ENCODE data around the gene INSYN2A. TPM values are rescaled to one million over a fixed set of nuclear protein-coding genes. Genes with fewer than 3 reads are reported as not detected.

The INSYN2A gene
- total and polyA plus RNA-seq, 4 donors, result 0.54 TPM; not detected in 3

GRCh38 chr10:127168261-127168660 lies 28.1 kb downstream of the INSYN2A start:
- Histone ChIP-seq H3K27ac (ENCODE audit: low read depth in 1 of 2, low read length in 2 of 2) (no peak overlapping the region), H3K4me3 (ENCODE audit: low read depth in 1 of 3, low read length in 3 of 3) (no peak overlapping the region), H3K9me3 (ENCODE audit: control insufficient read depth in 4 of 4, low read length in 3 of 4) (no peaks in the 10 kb centered on the region), H3K9ac (ENCODE audit: low read depth in 1 of 2, low read length in 2 of 2) (no peak overlapping the region), H3K36me3 (ENCODE audit: control insufficient read depth in 4 of 4, insufficient read depth in 3 of 4, low read depth in 1 of 4, low read length in 3 of 4) (no peaks in the 10 kb centered on the region), H3K4me1 (ENCODE audit: control insufficient read depth in 4 of 4, insufficient read depth in 4 of 4, low read length in 3 of 4) (no peaks in the 10 kb centered on the region), H3K27me3 (ENCODE audit: control insufficient read depth in 4 of 4, insufficient read depth in 4 of 4, low read length in 3 of 4) (no peaks in the 10 kb centered on the region)
- DNase-seq (ENCODE audit: low spot score), result no peak
- TF ChIP-seq RXRA (IDR thresholded peaks at IDR 0.05) (no peak), NR2F2 (IDR thresholded peaks at IDR 0.05) (no peak), EGR1 (IDR thresholded peaks at IDR 0.05; ENCODE audit: low read depth in 2 of 2) (no peak), GABPA (IDR thresholded peaks at IDR 0.05 in 1 of 2, conservative IDR thresholded peaks at IDR 0.05 in 1 of 2) (no peak), YY1 (IDR thresholded peaks at IDR 0.05) (no peak), FOXA1 (IDR thresholded peaks at IDR 0.05) (no peak), TAF1 (conservative IDR thresholded peaks at IDR 0.05) (no peak), HNF4A (conservative IDR thresholded peaks at IDR 0.05) (no peak), FOXA2 (IDR thresholded peaks at IDR 0.05) (no peak), ATF3 (IDR thresholded peaks at IDR 0.05) (no peak), HNF4G (IDR thresholded peaks at IDR 0.05) (no peak), MAX (IDR thresholded peaks at IDR 0.05) (no peak)
- TF ChIP-seq, protein P1, sequence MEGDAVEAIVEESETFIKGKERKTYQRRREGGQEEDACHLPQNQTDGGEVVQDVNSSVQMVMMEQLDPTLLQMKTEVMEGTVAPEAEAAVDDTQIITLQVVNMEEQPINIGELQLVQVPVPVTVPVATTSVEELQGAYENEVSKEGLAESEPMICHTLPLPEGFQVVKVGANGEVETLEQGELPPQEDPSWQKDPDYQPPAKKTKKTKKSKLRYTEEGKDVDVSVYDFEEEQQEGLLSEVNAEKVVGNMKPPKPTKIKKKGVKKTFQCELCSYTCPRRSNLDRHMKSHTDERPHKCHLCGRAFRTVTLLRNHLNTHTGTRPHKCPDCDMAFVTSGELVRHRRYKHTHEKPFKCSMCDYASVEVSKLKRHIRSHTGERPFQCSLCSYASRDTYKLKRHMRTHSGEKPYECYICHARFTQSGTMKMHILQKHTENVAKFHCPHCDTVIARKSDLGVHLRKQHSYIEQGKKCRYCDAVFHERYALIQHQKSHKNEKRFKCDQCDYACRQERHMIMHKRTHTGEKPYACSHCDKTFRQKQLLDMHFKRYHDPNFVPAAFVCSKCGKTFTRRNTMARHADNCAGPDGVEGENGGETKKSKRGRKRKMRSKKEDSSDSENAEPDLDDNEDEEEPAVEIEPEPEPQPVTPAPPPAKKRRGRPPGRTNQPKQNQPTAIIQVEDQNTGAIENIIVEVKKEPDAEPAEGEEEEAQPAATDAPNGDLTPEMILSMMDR (IDR thresholded peaks at IDR 0.05; ENCODE audit: low read depth, low read length, missing input control), result no peak
- TF ChIP-seq, protein P2, sequence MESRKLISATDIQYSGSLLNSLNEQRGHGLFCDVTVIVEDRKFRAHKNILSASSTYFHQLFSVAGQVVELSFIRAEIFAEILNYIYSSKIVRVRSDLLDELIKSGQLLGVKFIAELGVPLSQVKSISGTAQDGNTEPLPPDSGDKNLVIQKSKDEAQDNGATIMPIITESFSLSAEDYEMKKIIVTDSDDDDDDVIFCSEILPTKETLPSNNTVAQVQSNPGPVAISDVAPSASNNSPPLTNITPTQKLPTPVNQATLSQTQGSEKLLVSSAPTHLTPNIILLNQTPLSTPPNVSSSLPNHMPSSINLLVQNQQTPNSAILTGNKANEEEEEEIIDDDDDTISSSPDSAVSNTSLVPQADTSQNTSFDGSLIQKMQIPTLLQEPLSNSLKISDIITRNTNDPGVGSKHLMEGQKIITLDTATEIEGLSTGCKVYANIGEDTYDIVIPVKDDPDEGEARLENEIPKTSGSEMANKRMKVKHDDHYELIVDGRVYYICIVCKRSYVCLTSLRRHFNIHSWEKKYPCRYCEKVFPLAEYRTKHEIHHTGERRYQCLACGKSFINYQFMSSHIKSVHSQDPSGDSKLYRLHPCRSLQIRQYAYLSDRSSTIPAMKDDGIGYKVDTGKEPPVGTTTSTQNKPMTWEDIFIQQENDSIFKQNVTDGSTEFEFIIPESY (IDR thresholded peaks at IDR 0.05), result no peak
- 95% methylated on average over 3 of the region's 3 CpGs for WGBS

GRCh38 chr10:127162841-127163240 lies 33.5 kb downstream of the INSYN2A start:
- no peak overlapping the region for H3K27ac ChIP-seq (ENCODE audit: low read depth in 1 of 2, low read length in 2 of 2)
- H3K4me1 ChIP-seq (ENCODE audit: control insufficient read depth in 4 of 4, insufficient read depth in 4 of 4, low read length in 3 of 4), result no peaks in the 10 kb centered on the region
- TF ChIP-seq, protein P1 (IDR thresholded peaks at IDR 0.05; ENCODE audit: low read depth, low read length, missing input control), result no peak
- TF ChIP-seq FOXA1 (IDR thresholded peaks at IDR 0.05) (no peak), EGR1 (IDR thresholded peaks at IDR 0.05; ENCODE audit: low read depth in 2 of 2) (no peak), TAF1 (conservative IDR thresholded peaks at IDR 0.05) (no peak), RAD21 (IDR thresholded peaks at IDR 0.05) (no peak), YY1 (IDR thresholded peaks at IDR 0.05) (no peak), JUND (IDR thresholded peaks at IDR 0.05) (no peak), NR2F2 (IDR thresholded peaks at IDR 0.05) (no peak), GABPA (IDR thresholded peaks at IDR 0.05 in 1 of 2, conservative IDR thresholded peaks at IDR 0.05 in 1 of 2) (no peak), MAX (IDR thresholded peaks at IDR 0.05) (no peak), RXRA (IDR thresholded peaks at IDR 0.05) (no peak), HNF4A (conservative IDR thresholded peaks at IDR 0.05) (no peak), SP1 (IDR thresholded peaks at IDR 0.05) (no peak)
- TF ChIP-seq, protein P2 (IDR thresholded peaks at IDR 0.05), result no peak
- no peak overlapping the region for H3K4me3 ChIP-seq (ENCODE audit: low read depth in 1 of 3, low read length in 3 of 3)
- WGBS, result 96% methylated on average over 6 of the region's 6 CpGs
- no peaks in the 10 kb centered on the region for H3K9me3 ChIP-seq (ENCODE audit: control insufficient read depth in 4 of 4, low read length in 3 of 4)
- DNase-seq (ENCODE audit: low spot score), result no peak
- no peaks in the 10 kb centered on the region for H3K36me3 ChIP-seq (ENCODE audit: control insufficient read depth in 4 of 4, insufficient read depth in 3 of 4, low read depth in 1 of 4, low read length in 3 of 4)
- H3K27me3 ChIP-seq (ENCODE audit: control insufficient read depth in 4 of 4, insufficient read depth in 4 of 4, low read length in 3 of 4), result no peaks in the 10 kb centered on the region
- H3K9ac ChIP-seq (ENCODE audit: low read depth in 1 of 2, low read length in 2 of 2), result no peak overlapping the region
